ENCODE measurements around the gene GABRG3.

Gene GABRG3

DNA sequence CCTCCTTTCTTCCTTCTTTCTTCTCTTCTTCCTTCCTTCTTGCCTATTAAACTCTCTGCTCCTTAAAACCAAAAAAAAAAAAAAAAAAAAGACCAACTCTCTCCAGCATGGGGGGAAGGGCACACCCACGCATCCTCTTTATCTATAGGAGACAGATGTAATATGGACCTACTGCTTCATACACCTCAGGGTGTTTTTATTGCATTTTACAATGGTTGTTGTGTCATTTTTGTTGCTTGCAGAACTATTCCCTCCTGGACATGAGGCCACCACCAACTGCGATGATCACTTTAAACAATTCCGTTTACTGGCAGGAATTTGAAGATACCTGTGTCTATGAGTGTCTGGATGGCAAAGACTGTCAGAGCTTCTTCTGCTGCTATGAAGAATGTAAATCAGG is 561.4 kb downstream of the GABRG3 start:
- DNase-seq, result no peak

DNA sequence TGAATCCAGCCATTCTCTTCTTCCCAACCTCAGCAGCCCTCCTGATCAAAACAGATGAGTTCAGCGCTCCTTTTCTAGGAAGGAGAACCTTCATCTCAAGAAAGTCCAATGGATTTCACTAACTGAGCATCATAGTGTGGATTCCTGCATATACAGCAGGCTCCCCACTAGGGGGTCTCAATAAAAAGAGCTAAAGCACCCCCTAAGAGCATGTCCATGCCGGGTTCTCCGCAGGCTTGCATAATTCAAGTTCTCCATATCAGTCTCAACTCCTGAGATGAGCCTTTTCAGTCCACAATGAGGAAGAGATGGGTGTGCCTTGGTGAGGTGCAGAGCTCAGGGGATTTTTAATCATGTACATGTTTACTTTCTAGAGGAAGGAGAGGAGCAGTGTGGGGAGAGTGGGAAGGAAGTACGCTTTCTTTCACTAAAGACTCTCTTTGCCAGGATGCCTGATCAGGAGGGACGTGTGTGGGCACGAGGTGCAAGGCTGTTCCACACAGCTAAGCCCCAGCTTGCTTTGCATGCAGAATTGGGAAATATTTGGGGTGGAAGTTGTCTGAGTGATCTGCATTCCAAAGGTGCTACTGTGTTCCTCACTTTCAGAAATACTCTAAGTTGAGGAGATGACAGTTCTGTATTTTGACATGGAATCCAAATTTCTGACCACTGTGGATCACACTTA is 564.6 kb downstream of the GABRG3 start:
- no peak for DNase-seq

DNA sequence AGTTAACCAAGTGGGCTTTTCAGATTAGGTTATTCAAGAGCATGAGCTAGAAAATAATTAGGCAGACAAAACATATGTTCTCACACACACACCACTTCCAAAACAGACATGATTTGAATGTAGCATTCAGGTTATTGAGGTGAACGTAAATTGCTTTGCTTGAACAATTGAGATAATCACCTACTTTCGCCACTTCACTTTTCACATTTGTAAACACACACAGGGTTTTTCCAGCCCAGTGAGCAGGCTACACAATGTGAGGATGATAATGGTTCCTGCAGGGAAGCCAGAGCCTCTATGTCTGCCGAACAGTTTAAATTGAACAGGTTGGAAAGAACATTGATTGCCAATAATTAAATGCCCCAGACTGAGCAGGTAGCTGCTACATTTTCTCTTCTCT is 567.3 kb downstream of the GABRG3 start:
- DNase-seq, result no peak

DNA sequence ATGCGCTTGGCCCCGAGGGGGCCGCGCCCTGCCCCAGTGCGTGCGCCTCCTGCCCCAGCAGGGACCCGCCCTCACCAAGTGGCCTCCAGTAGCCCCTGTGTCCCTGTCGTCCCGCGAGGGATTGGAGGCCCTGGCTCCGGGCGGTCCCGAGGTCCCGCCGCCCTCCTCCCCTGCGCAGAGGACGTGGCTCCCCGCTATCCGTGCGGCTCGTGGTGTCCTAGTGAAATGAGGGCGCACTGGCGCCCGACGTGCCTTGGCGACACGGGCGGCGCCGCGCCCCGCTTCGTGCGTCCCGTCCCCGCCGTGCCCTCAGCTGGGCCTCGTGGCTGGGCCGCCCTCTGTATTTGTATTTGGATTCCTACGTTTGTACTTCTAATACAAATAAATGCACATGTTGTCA is 570.6 kb downstream of the GABRG3 start:
- no peak for DNase-seq

DNA sequence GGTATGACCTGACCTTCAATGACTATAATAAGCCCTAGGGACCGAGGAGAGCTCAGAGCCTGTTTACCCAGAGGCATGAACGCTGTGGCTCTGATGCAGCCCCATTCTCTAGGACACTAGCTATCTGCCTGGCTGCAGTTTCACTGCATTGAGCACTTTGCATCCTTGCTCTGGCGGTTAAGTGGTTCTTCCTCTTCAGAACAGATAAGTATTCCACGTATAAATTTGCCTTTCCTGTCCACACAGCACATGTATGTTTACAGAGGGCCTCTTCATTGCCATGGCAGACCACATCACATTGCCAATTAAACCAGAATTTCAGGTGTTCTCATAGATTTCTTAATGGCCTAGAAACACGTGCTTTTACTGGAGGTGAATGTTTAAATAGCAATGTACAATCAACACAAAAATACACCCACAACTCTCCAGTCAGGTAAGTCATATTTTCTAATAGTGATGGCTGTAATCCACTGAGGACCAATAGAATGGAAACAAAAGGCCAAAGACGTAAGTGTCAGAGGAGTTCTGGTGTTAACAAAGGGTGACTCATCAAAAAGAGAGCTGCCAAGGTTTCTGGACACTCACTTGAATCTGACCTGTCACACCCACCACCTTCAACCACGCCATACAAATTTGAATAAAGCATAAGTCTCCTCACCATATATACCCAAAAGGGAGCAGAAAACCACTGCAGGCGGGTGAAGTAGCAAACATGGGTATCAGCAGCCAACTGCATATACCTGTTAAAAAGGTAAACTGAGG is 574.7 kb downstream of the GABRG3 start:
- no peak for DNase-seq

DNA sequence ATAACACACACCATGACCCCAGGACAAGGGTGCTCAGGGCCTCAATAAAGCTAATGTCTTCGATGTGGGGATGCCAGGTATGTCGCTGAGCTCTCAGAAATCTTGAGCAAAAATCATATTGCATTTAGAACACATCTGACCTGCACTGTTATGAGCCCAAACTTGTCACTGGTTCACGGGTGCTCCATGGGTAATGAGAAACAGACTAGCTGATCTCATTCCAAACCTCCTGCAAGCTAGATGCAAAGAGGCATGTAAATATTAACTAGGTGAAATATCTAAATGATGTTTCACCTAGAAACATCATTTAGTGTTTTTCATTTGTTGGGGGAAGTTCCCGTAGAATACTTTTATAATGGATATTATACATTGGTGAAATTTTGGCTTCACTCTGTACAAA is 578.8 kb downstream of the GABRG3 start:
- no peak for DNase-seq

DNA sequence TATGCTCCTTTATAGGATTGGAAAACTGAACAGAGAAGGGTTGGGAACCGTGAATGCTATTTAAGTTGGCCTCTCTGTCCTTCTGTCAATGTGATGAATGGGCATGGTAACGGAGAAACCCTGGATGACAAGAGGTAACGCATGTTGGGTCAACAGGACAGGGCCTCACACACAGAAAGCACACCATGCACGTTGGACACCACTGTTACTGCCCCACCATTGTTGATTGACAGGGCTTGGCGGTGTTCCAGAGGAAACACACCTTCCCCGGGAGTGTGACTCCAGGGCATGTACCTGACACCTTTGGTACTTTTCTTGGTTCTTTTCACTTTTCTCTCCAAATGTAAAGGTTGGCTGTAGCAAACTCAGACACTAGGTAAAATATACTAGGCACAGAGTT is 579.7 kb downstream of the GABRG3 start:
- DNase-seq, result no peak

DNA sequence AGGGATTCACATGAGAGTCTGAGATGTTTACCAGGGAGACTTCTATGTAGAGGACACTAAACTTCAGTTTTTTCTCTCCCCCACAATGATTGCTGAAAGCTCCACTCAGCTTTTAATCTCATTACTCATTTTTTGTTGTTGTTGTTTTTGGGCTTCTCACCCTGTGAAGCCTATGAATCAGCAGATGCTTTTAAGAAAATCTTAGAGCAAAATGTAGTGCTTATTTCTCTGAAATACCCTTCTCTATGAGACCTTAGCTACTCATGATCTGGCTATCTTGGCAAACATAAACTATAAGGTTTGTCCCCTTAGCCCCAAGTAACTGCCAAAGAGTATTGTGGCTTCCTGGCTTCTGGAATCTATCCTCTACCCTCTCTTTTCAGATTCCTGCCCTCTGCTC is 590.8 kb downstream of the GABRG3 start:
- DNase-seq, result no peak

DNA sequence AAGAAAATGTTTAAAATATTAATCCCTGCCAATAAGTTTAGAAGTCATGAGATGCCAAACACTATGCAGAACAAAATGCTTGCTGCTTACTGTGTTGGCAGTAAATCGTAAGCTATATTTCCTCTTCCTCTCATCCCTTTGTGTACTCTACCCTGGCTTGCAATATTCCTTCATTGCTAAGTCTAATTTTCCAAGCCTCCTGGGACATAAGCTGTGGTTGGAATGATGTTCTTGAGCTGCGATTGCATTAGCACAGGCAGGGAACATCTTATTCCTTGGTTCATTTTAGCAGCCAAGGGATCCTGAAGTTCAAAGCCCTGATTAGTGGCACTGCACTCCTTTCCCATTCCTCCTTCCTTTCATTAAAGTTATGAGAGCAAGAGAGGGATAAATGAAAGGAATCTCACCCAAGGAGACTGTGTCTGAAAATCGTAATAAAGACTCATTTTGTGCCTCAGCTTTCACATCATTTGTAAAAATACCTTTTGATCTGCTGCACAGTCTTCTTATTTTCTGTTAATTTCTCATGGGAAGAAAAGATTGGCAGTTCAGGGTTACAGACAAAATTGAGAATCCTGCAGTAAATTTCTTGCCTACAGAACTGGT is 592.9 kb downstream of the GABRG3 start:
- no peak for DNase-seq

DNA sequence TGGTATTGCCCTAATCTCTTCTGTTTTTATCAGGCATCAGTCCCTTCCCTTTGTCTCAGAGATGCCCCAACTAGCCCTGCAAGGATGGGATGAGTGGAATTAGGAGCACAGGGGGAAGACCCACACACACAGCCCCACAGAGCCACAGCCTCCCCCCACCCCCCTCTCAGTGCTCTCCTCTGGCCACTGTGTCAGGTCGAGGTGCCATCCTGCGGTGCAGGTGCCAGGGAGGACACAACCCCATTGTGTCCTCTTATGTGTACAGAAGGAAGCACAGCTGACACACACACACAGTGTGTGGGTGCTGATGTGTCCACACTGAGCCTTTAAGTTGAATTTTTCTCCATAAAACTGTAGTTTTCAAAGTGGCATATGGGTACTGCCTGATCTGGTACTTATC is 593.7 kb downstream of the GABRG3 start:
- DNase-seq, result no peak

DNA sequence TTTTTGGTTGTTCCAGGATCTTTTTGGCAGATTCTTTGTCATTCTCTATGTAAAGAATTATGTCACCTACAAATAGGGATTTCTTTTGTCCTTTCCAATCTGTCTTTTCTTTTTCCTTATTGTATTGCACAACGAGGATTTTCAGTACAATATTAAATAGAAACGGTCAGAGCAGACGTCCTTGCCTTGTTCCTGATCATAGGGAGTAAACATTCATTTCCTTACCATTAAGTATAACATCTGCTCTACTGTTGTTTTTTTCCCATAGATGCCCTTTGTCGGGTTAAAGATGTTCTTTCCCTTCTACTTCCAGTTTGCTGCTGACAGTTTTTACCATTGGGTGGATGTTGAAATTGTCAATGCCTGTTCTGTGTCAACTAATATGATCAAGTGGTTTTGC is 599.8 kb downstream of the GABRG3 start:
- DNase-seq, result no peak

DNA sequence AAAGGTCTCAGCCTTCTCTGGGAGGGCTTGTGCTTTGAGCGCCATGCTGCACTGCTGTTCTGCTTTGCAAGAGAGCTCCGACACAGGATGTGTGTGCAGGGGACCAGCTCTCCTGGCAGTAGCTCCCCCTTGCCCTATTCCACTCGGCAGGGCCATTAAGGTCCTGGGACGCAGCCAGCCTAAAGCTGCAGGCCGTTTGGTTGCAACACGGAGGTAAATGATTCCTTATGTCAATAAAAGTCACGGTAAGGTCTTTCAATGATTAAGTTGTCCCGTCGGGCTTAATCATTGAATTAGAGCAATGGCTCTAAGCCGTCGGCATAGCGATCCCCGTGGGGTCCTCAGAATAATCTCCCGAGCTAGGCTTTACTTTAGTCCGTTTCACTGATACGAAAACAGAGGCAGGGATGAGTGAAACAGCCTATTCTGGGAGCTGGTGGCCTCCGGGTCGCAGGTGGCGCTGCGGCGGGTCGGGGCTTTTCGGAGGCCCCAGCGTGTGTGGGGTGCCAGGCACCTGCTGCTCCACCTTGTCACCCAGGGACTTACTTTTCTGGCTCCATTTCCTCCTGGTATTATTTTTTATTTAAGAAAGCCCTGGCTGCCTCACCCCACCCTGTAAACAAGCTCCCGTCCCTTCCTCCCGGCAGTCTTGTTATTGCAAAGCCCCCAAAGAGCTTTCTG is 603.0 kb downstream of the GABRG3 start:
- no peak for DNase-seq

DNA sequence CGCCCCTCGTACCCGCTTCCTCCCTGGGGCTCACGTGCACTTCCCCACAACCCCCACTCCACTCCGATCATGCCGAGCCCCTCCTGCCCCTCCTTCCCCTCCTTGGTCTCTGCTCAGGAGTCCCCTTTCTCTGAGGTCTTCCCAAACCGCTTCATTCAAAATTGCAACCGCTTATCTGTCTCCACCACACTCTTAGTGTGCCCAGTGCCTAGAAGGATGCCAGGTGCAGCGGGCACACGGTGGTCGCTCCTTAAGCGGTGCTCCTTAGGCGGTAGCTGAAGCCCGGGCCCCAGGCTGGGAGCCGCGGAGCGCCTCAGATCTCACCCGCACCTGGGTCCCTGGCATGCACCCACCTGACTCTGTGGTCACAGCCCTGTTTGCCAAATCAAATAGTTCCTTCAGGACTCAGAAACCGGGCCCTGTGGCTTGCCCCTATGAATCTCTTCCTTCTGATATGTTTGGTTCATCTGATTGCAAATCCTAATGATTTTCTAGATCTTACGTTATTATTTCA is 603.6 kb downstream of the GABRG3 start:
- DNase-seq, result no peak

DNA sequence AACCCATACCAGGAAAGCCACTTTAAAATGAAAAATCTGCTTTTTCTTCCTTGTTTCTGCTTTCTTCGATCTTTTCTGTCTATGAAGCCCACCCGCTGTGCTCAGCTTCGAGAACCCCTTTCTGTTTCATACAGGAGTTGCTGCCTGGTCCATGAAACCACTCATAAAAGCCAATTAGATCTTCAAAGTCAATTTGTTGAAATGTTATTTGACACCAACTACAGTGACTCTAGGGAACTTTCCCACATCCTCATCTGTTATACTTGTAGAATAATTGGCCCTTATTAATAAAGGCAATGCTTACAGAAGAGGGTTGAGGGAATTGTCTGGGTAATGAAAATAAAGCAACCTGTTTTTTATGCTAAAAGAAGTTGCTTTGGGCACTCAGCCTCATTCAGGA is 604.5 kb downstream of the GABRG3 start:
- no peak for DNase-seq

DNA sequence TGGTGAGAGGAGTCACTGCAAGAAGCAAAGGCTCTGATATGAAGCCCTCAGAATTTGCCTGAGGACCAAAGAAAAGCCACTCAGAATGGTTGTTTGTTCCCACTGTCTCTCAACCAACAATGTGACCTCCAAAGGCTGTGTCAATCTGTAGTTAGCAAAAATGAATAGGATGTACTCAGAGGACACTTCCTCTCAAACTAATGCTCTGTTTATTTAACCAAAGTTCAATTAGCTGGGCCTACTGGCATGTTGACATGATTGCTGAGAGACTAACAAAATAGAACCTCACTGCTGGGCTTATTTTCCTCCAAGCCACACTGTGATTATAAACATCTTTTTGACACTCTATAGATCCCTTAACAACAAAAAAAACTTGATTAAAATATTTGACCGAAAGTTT is 605.6 kb downstream of the GABRG3 start:
- DNase-seq, result no peak

DNA sequence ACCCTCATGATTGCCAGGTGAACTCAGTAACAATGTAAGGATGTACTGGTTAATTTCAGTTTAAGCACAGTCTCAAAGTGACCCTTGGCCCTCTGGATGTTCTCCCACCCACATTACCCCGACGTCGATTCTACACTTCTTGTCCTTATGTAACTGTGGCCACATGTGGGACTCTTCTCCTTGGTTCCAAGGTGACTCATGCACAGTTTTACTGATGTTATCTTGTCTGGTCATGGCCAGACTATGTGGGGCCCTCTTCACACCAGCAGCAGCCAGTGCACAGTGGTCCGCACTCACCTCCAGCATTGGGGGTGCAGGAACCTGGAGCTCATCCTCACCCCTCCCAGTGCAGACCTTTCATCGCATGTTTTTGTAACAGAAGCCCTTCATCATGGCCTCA is 608.8 kb downstream of the GABRG3 start:
- DNase-seq, result no peak

DNA sequence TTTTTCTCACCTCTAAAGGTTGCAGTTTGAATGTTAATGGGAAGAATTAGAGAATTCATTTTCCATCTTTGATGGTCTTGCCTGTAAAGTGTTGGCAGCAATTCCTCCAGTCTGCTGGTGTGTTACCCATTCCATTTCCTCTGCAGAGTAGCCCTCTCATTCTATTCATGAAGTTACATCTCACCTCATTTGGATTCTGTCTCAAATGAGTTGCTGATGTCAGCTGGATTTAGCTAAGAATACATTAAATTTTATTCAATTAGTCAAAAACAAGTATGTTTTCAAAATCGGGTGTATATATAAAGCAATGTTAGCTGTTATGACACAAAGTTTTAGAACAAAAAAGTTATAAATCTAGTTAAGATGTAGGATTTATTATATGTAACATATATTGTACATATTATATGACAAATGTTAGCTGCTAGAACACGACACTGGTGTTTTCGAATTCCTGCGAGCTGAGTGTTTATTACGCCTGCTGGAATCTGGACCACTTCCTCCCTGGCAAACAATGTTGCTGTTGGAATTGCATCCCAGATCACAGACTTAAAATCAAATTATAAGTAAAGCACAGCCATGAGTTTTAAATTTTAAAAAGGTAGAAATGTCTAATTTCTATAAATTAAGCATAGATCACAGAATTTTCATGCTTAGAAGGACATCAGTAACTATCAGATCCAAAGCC is 611.9 kb downstream of the GABRG3 start:
- DNase-seq, result no peak

DNA sequence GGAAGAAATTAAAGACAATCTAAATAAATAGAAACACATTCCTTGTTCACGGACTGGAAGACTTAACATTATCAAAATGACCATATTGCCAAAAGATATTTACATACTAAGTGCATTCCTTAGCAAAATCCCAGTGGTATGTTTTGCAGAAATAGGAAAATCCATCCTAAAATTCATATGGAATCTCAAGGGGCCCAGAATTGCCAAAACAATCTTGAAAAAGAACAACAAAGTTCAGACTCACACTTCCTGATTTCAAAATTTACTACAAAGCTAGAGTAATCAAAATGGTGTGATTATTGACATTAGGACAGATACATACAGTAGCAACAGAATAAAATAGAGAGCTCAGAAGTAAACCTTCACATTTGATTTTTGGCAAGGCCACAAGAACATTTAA is 612.7 kb downstream of the GABRG3 start:
- no peak for DNase-seq

DNA sequence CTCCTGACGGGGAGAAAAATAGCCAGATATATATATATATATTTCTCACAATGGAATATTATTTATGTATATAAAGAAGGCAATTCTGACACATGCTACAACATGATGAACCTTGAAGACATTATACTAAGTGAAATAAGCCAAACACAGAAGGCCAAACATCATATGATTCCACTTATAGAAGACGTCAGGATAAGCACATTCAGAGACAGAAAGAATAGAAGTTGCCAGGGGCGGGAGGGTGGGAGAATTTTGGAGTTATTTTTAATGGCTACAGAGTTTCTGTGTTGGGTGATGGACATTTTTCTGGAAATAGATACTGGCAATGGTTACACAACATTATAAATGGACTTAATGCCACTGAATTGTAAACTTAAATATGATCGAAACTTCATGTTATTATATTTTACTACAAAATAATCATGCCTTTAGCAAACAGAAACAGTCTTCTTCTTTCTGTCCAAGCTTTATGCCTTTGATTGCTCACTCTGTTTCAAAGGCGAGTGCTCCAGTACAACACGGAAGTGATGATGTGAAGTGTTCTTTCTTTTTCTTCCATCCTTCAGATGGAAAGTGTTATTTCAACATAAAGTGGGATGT is 614.2 kb downstream of the GABRG3 start:
- DNase-seq, result no peak

DNA sequence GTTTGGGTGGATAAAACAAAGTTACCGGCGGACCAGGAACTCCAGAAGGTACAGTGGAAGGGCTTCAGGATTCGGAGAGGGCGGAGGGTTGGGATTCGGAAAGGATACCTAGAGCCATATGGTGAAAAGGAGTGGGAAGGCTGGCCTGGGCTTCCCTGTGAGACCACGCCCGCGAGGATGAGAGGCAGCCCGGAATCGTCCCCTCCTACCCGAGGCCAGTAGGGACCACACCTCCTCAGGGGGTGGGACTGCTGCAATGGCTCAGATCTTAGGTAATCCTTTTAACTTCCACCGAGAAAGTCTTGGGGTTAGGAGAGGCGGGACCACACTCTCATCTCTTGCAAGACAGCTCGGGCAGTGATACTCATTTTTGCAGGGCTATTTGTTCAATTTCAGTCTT is 616.8 kb downstream of the GABRG3 start:
- no peak for DNase-seq

DNA sequence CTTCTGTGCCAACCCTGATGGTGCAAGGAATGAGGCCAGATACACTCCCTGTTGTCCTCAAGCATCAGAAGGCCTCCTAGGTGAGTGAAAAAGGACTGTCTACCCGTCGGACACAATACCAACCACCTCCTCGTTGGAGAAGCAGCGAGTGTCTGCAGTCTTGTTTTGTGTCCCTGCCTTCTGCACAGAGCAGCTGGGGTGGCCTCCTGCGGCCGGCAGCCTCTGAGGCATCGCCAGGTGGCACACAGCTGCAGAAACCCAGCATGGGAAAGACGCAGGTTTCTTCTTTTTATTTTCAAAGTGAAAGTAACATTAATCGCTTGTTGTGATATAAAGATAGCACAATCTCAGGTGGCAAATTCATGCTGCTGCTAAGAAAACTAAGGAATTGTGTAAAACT is 618.3 kb downstream of the GABRG3 start:
- DNase-seq, result no peak

DNA sequence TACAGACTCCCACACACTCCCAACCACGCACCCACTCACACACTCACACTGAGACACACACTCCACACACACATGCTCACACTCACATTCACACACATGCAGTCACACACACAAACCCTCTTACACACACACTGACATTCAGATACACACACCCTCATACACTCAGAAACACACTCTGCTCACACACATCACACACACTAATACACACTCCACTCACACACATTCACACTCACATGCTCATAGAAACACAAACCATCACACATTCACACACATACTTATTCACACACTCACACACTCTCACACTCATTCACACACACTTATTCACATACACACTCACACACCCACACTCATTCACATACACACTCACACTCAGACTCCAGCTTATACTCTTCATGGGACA is 618.8 kb downstream of the GABRG3 start:
- no peak for DNase-seq

Measured in activated naive CD4-positive, alpha-beta T cell (primary cell).